NCI-H1417 (cell line): ENCODE data around the gene GNGT1.

Experiments used
- DNase-seq, 3 experiments: peaks; one replicate each; lab custom pipeline; 2025; lab: John Stamatoyannopoulos, UW

GNGT1 gene

DNA sequence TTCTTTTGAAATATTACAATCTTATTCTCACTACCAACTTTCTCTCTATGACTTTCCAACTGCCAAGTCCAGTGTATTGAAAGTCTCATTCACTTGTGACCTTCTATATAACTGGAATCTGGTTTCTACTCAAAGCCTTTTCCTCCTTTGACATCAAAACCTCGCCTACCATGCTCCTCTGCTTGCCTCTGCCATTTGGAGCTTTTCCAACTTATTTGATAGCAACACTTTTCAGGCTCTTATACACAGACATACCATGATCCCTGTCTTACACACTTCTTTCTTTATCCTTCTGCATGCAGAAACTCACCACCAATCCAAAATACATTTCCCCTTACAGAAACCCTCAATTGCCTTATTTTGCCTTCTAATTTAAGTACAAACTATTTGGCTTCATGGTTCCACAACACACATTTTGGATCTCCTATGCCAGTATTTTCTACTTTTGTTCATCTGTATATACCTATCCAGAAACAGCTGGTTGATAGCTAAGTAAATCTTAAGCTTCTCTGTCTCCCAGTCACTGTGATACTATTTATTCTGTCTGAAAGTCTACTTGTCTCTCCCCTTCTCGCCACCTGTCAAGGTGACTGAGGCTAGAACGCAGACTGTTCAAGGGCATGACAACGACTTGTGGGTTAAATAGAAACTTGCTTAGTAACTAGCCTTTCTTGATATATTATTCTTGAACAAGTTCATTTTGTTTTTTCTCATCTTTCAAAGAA is 37.6 kb downstream of the GNGT1 start:
- DNase-seq = no peak

- no peak for DNase-seq
Measured at GRCh38 chr7:93944673-93945072, 38.3 kb downstream of the GNGT1 start.

- DNase-seq = no peak
Measured at GRCh38 chr7:93945083-93945482, 38.7 kb downstream of the GNGT1 start.

DNA sequence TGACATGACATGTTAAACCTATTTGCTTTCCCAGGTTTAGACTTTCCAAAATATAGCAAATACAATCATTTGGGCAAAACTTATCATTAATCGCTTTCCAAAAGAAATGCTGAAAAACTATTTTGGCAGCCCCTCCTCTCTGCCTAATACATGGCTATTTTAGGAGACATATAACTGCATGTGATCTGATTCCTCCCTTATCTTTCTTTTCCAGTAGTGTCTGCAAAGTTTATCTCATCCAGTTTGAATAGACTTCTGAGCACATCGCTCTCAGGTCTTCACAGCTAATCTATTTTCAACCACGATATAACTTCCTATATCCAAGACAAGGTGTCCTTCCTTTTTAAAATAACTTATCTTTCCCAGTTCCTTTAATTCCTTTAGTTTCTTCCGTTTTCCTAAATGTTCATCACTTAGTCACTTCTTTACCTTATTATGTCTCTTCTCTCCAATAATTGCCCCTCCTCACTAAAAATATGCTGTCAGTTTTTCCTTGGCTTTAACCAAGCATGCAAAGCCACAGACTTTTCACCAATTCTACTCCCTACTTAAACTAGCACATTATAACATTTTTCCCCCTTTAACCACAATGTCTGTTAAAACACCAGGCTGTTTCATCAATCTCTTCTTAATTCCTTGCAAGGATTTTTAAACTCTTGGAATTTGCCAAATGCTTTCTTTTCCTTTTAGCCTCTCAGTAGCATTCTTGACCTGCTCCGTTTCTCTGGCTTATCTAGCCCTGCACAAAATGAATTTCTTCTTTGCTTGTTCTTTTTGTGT is 39.6 kb downstream of the GNGT1 start:
- no peak for DNase-seq

DNA sequence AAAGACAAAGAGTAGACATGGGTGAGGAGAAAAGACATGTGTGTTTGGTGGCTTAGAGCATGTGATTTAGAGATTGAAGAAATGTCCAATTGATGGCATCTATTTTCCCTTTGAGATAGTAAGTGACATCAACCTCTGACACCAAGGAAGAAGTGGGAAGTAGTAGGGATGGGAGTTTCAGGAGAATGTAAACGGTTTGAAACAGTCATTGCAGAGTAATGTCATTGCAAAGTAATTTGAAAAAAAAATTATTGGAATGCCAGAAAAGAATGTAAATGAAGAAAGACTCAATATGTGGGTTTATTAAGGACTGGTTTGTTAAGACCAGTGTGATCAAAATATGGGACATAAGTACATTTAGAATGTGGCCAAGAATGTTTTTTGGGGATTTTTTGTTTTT is 41.7 kb downstream of the GNGT1 start:
- DNase-seq = no peak

DNA sequence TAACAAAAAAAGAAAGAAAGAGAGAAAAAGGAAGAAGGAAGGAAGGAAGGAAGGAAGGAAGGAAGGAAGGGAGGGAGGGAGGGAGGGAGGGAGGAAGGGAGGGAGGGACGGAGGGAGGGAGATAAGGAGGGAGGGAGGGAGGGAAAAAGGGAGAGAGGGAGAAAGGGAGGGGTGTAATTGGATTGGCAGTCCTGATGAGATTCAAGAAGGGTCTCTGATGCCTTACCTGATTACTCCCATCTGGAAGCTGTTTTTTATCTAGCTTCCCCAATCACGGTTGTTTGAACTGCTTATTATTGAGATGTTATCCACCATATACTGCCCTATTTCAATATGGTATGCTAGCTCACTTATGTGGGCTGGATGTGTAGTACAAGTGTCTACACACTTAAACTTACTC is 42.5 kb downstream of the GNGT1 start:
- DNase-seq = no peak

DNA sequence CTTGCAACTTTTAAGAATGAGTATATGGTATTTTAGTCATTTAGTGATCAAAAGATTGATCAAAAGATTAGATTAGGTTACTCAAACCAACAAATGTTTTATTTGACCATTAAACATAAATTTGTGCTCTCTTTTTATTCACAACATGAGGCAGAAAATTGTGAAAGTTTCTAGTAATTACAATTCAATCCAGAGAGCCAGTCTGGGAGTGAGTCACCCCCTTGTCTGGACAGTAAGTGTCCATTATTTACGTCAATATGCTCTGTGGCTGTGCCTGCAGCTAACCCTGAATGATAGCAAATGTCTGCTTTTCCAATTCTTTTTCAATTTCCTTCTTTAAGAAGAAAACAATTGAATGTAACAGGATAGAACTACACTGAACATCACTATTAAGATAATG is 43.1 kb downstream of the GNGT1 start:
- peak in 1 of 3 experiments; percentile 21 for DNase-seq

DNA sequence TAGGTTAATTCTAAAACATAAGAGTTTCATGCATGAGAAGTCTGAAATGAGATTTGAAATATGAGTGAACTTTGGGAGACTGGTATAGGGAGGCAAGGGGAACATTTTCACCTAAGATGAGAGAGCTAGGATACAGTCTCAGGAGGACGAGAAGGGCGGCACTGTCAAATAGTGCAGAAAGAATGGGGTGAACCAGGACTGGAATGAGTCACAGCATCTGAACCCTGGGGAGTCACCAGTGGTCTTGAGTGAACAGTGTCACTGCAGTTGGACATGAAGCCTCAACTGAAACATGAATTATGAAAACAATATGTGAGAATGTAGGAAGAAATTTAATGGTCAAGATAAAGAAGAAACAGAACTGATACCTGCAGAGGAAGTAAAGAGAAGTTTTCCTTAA is 48.9 kb downstream of the GNGT1 start:
- no peak for DNase-seq

DNA sequence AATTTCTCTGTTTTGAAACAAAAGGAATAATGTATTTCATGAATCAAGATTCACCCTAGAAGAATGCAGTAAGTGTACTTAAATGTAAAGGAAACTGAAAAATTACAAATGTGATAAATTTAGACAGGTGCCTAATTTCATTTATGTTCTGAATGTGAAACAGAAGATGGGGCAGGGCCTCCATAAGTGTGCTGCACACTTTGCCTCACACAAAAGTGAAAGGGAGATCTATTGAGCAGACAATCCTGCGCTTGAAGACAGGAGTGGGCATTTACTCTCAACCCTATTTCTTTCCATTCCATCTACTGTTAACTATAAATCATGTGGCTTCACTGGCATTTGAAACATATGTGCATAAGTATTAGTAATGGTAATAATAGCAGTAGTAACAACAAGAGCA is 51.4 kb downstream of the GNGT1 start:
- DNase-seq = no peak

GRCh38 chr7:93958216-93958615 is 51.8 kb downstream of the GNGT1 start:
- no peak for DNase-seq

DNA sequence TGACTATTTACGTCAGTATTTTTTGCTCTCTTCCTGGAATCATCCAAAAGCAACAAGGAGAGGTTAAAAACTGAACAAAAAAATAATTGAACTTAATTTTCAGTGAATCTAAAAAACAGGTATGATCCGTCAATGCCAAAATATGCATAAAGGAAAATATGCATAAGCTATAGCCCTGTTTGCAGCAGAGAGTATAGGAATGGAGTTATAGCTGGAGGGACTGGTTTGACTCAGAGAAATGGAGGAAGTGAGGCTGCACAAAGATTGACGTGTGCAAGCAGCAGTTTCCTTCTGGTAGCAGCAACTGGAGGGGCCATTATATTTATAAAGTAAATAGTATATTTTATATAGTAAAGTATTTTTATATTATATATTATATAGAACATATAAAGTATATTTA is 52.3 kb downstream of the GNGT1 start:
- DNase-seq = no peak
